Epithelial cell of proximal tubule (primary cell): Measurements from ENCODE around the gene ACO2. TPM values are rescaled to one million over a fixed set of nuclear protein-coding genes. Genes with fewer than 3 reads are reported as not detected.

ENCODE experiments used
- DNase-seq: peaks from one replicate; pipeline ENCODE4 v3.0.0-alpha.2; 2011; ENCODE audit warnings: low read depth
- H3K4me3 ChIP-seq: 2 replicates; pipeline ENCODE4 v1.5.1; 2011; ENCODE audit warnings: low read depth, mild to moderate bottlenecking, low read length
- CTCF ChIP-seq: conservative IDR thresholded peaks from 2 replicates; pipeline ENCODE4 v1.5.1; 2012; ENCODE audit warnings: low read depth, mild to moderate bottlenecking, low read length
- total RNA-seq: library from RNA; depleted of rRNA; stranded (reverse); fragments of >200 nt; gene quantifications from 2 replicates; pipeline ENCODE4 v1.2.3, GENCODE V29; 2015

Gene ACO2
- total RNA-seq, 1 donor from 2014 or later, result 58.8 TPM

DNA sequence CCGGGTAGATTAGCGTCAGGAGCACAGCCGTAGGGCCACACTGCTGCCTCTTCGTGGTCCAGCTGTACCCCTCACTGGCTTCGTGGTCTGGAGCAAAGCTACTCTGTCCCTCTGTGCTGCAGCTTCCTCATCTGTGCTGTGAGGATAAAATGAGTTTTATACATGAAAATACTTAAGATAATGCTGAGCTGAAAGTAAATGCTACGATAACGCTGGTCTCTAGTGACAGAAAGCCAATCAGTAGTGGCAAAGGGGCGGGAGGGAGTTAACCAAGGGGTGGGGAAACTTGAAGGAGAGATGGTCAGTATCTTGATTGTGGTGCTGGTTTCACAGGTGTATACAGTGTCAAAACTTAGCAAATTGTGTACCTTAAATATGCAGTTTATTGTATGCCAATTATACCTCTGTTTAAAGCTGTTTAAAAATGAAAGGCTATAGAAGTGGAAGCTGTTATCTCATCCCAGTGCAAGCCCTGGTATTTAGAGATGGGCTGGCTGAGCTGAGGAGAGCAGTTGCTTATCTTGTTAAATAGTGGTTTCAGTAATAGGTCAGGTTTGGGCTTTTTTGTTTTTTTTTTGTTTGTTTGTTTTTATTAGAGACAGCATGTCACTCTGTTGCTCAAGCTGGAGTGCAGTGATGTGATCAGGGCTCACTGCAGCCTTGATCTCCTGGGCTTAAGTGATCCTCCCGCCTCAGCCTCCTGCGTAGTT, 36.7 kb downstream of the ACO2 start:
- TF ChIP-seq CTCF, result no peak
- DNase-seq, result no peak
- no peak overlapping the region for H3K4me3 ChIP-seq

- H3K4me3 ChIP-seq, result no peak overlapping the region
- no peak for TF ChIP-seq CTCF
- no peak for DNase-seq
These were observed 38.6 kb downstream of the ACO2 start for GRCh38 chr22:41507330-41508063.

DNA sequence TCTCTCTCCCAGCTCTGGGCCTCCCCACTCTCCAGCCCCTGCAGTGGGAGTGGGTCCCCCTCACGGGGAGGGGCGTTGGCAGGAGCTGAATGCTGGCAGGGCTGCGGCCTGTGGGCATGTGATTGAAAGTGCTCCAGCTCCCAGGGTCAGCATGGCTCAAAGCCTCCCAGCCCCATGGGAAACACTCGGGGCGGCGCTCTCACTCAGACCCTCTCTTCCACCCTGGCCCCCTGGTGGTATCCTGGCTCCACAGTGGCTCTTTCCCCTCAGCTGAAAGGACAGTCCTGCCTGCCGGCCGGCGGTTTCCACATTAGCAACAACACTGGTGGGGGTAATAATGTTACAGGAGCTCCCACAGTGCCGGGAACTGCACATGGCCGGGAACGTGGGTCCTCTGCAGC, 39.9 kb downstream of the ACO2 start:
- no peak for DNase-seq
- peak; percentile 20 for TF ChIP-seq CTCF
- H3K4me3 ChIP-seq, result no peak overlapping the region

- no peak overlapping the region for H3K4me3 ChIP-seq
- no peak for TF ChIP-seq CTCF
- DNase-seq, result no peak
These were observed 42.6 kb downstream of the ACO2 start for GRCh38 chr22:41511521-41511968.

GRCh38 chr22:41512421-41513194, 43.7 kb downstream of the ACO2 start:
- no peak for TF ChIP-seq CTCF
- H3K4me3 ChIP-seq, result no peak overlapping the region
- DNase-seq, result no peak

- no peak for DNase-seq
- no peak overlapping the region for H3K4me3 ChIP-seq
- TF ChIP-seq CTCF, result no peak
These were observed 44.5 kb downstream of the ACO2 start for GRCh38 chr22:41513391-41513790.
